Kidney epithelial cell (primary cell): Measurements from ENCODE around the gene TBC1D22A. TPM values are rescaled to one million over a fixed set of nuclear protein-coding genes. Genes with fewer than 3 reads are reported as not detected.

ENCODE experiments used
- DNase-seq: peaks from one replicate; pipeline ENCODE4 v3.0.0-alpha.2; 2010; ENCODE audit warnings: low read depth
- H3K27me3 ChIP-seq: 2 replicates; pipeline ENCODE4 v1.6.0; 2011; ENCODE audit warnings: low read length; ENCODE audit not compliant: control insufficient read depth, insufficient read depth
- H3K36me3 ChIP-seq: 2 replicates; pipeline ENCODE4 v1.5.1; 2011; ENCODE audit warnings: low read length; ENCODE audit not compliant: control insufficient read depth, insufficient read depth
- H3K4me3 ChIP-seq: 2 replicates; pipeline ENCODE4 v1.5.1; 2011; ENCODE audit warnings: low read depth, mild to moderate bottlenecking, control low read depth, low read length
- CTCF ChIP-seq: IDR thresholded peaks from 2 replicates; pipeline ENCODE4 v1.5.1; 2011; ENCODE audit warnings: mild to moderate bottlenecking, moderate library complexity, low read length, control low read depth, inconsistent platforms; ENCODE audit not compliant: insufficient read depth, poor library complexity, severe bottlenecking
- total RNA-seq: library from RNA; depleted of rRNA; stranded (reverse); fragments of >200 nt; gene quantifications from 2 replicates; pipeline ENCODE4 v1.2.3, GENCODE V29; 2015

Gene TBC1D22A
- total RNA-seq, 1 donor from 2014 or later: 25.7 TPM

DNA sequence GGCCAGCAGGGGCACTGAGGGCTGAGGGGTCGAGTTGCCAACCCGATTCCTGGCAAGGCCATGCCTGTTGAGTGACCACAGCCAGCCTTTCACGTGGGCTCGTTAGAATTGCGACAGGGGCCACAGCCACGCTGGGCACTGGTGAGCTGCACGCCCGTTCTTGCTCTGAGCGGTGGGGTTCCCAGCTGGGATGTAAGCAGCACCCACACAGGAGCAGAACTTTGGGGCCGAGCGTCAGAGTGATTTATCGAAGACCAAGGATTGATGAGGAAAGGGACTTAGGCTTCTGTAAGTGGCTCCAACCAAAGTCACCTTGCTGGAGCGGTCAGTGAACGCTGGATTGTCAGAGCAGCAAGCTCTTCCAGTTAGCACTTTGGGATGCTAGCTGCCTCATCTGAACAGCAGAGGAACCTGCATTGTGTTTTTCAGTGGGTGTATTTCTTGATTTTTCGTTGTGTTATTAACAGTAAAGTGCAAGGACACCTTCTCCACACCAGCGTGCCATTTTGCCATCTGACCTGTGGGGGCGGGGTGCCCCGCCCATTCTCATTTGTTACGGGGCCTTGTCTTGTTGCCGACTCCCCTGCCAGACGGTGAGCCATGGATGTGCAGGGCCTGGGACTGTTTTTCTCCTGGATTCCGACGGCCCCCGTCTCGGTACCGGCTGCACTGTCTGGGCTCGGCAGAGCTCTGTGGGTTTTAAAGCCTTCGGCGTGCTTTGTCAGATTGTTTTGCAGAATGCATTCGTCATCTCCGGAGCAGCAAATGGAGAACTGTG is 202.5 kb downstream of the TBC1D22A start:
- DNase-seq: no peak
- Histone ChIP-seq H3K27me3 (no peaks in the 10 kb centered on the region), H3K4me3 (no peak overlapping the region), H3K36me3 (no peaks in the 10 kb centered on the region)
- TF ChIP-seq CTCF: no peak

- Histone ChIP-seq H3K27me3 (no peaks in the 10 kb centered on the region), H3K4me3 (no peak overlapping the region), H3K36me3 (no peaks in the 10 kb centered on the region)
- TF ChIP-seq CTCF: no peak
- DNase-seq: no peak
These were observed 203.4 kb downstream of the TBC1D22A start for GRCh38 chr22:46965555-46966494.

GRCh38 chr22:46966495-46966845 is 204.0 kb downstream of the TBC1D22A start:
- Histone ChIP-seq H3K27me3 (no peaks in the 10 kb centered on the region), H3K36me3 (no peaks in the 10 kb centered on the region), H3K4me3 (no peak overlapping the region)
- TF ChIP-seq CTCF: no peak
- DNase-seq: no peak

DNA sequence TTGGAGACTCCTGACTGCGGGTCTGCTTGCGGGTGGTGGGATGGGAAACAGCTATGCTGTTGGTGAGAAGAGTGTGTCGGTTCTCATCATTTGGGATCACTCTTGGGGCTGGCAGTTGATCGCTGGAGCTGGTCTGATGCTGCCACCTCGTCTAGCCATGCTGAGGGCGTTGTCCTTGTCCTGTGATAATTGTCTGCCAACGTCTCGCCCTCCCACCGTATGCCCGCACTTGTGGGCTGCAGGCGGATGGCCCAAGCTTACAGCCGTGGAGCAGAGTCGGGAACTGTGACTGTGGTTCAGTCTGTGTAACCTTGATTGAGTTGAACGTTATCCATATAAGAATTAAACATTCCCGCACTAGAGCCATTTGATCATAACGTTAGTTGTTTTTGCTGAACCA is 204.4 kb downstream of the TBC1D22A start:
- DNase-seq: no peak
- Histone ChIP-seq H3K4me3 (no peak overlapping the region), H3K36me3 (no peaks in the 10 kb centered on the region), H3K27me3 (no peaks in the 10 kb centered on the region)
- TF ChIP-seq CTCF: no peak

DNA sequence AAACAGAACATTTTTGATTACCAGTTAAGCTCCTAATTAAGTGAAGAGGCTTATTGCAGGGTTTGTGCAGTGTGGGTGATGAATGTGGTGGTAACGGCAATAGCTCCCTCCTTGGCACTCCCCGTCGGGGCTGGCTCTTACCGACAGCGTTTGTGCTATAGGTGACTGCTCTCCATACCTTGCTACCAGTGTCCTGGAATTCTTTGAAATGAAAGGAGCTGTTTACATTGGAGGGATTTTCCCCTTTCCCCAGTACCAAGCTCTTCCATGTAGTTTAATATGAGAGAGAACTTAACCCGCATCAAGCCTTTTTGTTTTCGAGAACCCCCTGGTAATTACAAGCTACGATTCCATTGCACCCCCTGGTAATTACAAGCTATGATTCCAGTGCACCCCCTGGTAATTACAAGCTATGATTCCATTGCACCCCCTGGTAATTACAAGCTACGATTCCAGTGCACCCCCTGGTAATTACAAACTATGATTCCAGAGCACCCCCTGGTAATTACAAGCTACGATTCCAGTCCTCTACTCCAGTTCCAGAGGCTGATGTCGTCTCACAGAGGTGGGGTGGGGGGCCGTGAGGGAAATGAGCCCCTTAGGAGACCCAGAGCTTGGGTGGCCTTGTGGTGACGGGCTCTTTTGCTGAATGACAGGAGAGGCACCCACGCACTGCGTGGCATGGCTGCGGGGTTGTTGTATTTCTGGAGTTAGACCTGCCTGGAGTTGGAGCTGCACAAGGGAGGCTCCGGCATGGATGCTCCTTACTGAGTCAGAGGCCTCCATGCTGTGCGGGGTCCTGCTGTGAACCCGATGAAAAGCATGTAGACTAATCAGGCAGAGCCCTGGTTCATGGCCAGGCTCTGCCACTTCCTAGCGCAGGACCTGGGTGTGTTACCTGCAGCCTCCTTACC is 205.3 kb downstream of the TBC1D22A start:
- H3K4me3 ChIP-seq: no peak overlapping the region
- H3K27me3 ChIP-seq: no peaks in the 10 kb centered on the region
- DNase-seq: no peak
- TF ChIP-seq CTCF: no peak
- no peaks in the 10 kb centered on the region for H3K36me3 ChIP-seq
